ENCODE results near the gene CUTA.

Gene CUTA

DNA sequence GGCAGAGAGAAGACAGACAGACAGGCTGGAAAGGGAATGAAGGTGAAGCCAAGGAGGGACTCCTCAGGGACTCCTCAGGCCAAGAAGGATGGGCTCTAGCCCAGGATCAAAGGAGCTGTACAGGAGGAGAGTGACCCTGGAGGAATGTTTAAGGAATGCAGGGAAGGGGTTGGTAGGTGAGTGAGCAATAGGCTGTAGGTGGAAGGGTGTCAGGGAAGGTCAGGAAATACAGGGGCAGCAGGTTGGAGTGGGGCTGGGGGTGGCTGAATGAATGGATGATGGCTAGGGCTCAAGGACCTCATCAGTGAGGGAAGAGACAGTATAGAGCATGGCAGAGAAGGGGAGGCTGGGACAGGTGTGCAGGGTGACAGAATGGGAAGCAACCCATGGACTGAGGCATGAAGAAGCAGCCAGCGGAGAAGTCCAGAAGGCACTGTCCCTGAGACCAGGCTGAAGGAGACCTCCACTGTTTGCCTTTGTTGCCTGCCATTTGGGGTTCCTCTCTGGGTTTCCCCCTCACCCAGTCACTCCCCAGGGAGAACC, 15.2 kb upstream of the CUTA start:
- DNase-seq (ENCODE audit: low read depth, low spot score) = no peak
- H3K9me3 ChIP-seq (ENCODE audit: low read depth, low read length) = no peaks in the 10 kb centered on the region
- TF ChIP-seq EZH2 (IDR thresholded peaks at IDR 0.05) = no peak
- TF ChIP-seq FOXP2 (optimal IDR thresholded peaks at IDR 0.05; ENCODE audit: control extremely low read depth, extremely low read length, insufficient read depth) = no peak
- TF ChIP-seq POLR2AphosphoS5 (IDR thresholded peaks at IDR 0.05; ENCODE audit: borderline replicate concordance, low read depth, low read length) = no peak
- H3K27ac ChIP-seq = no peak overlapping the region
- H3K4me3 ChIP-seq = no peak overlapping the region
- H3K36me3 ChIP-seq (ENCODE audit: insufficient read depth, low read length) = peaks cover 12% of the 10 kb centered on the region; the same call in 1 of the 2 replicates
- no peak overlapping the region for H3K9ac ChIP-seq (ENCODE audit: insufficient read length)

DNA sequence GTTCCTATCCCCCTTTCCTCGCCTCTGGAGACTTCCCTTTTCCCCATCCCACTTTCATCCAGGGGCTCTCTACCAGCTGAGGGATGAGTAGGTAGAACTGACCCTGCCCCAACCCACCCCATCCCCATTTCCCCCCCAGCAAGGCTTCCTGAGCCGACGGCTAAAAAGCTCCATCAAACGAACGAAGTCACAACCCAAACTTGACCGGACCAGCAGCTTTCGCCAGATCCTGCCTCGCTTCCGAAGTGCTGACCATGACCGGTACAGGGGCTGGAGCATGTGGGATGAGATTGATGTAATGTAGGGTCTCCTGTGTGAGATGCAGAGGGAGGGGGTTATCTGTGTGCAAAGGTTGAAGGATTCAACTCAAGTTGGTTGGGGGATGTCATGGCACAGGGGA, 14.6 kb upstream of the CUTA start:
- TF ChIP-seq EZH2 (IDR thresholded peaks at IDR 0.05) (no peak), POLR2AphosphoS5 (IDR thresholded peaks at IDR 0.05; ENCODE audit: borderline replicate concordance, low read depth, low read length) (no peak), FOXP2 (optimal IDR thresholded peaks at IDR 0.05; ENCODE audit: control extremely low read depth, extremely low read length, insufficient read depth) (no peak)
- Histone ChIP-seq H3K4me3 (no peak overlapping the region), H3K9me3 (ENCODE audit: low read depth, low read length) (no peaks in the 10 kb centered on the region), H3K27ac (no peak overlapping the region), H3K9ac (ENCODE audit: insufficient read length) (no peak overlapping the region), H3K36me3 (ENCODE audit: insufficient read depth, low read length) (peaks cover 10% of the 10 kb centered on the region; the same call in 1 of the 2 replicates)
- DNase-seq (ENCODE audit: low read depth, low spot score) = no peak

DNA sequence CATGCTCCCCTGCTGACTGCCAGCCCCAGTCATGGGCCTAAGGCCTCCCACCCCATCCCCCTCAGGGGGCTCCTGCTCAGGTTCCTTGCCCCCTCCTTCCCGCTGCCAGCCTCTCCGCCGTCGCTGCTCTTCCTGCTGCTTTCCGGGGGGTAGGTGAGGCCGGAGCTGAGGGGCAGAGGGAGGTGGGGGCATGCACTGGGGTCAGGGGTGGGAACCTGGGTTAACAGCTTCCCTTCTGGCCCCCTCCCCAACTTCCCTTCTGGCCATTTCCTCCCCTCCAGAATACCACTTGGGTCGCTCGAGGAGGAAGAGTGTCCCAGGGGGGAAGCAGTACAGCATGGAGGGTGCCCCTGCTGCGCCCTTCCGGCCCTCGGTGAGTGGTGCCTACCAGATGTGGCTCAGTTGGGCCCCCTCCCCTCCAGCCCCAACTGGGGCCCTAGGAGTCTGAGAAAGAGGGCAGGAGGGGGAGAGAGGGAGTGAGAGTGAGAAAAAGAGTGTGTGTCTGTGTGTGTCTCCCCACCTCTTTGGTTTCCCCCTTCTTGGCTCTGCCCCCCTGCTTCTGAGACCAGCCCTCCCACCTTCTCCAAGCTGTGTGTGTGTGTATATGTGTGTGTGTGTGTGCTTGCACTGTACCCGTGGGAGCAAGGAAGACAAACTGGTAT, 14.1 kb upstream of the CUTA start:
- Histone ChIP-seq H3K27ac (no peak overlapping the region), H3K9me3 (ENCODE audit: low read depth, low read length) (no peaks in the 10 kb centered on the region), H3K4me3 (peak overlapping the region; percentile 56; the same call in 1 of the 2 replicates), H3K9ac (ENCODE audit: insufficient read length) (no peak overlapping the region), H3K36me3 (ENCODE audit: insufficient read depth, low read length) (peaks cover 7% of the 10 kb centered on the region; the same call in 1 of the 2 replicates)
- no peak for TF ChIP-seq POLR2AphosphoS5 (IDR thresholded peaks at IDR 0.05; ENCODE audit: borderline replicate concordance, low read depth, low read length)
- TF ChIP-seq EZH2 (IDR thresholded peaks at IDR 0.05) = no peak
- TF ChIP-seq FOXP2 (optimal IDR thresholded peaks at IDR 0.05; ENCODE audit: control extremely low read depth, extremely low read length, insufficient read depth) = no peak
- no peak for DNase-seq (ENCODE audit: low read depth, low spot score)

DNA sequence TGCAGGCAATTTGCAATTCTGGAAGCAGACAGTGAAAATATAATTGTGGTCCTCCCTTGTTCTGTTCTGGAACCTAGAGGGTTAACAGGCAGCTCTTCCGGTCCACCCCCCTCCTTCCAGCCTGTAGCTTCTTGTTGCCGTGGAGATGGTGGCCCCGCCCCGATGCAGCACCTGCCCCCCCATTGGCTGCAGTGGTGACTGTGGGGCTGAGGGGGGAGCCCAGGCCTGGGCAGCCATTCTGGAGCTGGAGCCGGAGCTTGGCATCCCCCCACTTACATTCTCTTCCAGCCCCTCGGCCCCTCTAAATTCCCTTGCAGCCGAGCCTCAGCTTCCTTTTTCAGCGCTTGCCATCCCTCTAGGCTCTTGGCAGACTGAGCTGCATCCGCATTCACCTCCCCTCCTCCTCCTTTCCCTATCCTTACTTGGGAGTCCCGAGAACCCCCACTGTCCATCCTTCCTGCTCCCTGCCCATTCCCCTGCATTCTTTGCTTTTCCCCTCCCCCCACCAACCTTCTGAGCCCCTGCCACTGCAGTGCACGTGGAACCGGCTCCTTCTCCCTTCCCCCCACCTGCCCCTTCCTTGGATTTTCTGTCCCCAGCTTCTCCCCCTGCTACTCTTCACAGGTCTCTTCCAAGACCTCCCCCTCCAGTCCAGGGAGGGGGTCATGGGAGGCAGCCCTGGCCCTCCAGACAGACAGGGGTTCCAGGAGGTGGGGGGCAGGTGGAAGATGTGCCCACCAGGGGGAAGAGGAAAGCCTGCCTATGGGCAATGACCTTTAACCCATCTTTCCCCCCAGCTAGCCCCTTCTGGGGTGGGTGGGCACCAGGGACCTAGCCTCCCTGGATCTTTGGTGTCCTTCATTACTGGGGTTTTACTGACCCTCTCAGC, 13.3 kb upstream of the CUTA start:
- Histone ChIP-seq H3K4me3 (peak overlapping the region; percentile 56), H3K9ac (ENCODE audit: insufficient read length) (no peak overlapping the region), H3K36me3 (ENCODE audit: insufficient read depth, low read length) (no peaks in the 10 kb centered on the region; the same call in 1 of the 2 replicates), H3K27ac (no peak overlapping the region), H3K9me3 (ENCODE audit: low read depth, low read length) (no peaks in the 10 kb centered on the region)
- no peak for DNase-seq (ENCODE audit: low read depth, low spot score)
- no peak for TF ChIP-seq POLR2AphosphoS5 (IDR thresholded peaks at IDR 0.05; ENCODE audit: borderline replicate concordance, low read depth, low read length)
- TF ChIP-seq FOXP2 (optimal IDR thresholded peaks at IDR 0.05; ENCODE audit: control extremely low read depth, extremely low read length, insufficient read depth) = peak; percentile 62

DNA sequence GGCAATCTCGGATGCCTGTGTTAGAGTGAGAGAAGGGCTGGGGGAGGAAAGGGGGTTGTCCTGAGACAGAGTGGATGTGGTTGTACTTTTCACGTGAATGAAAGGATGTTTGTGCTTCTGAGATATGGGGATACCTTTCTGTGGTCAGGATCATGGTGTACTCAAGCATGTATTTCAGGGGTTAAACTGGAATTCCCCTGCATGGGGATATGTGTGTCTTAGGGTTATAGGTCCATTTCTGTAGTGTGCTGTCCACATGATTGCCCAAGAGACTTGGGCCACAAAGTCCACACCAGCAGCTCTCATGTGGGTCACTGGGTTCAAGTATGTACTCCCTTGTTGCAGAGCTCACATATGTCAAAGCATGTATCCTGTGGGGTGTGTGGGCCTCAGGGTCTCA, 12.4 kb upstream of the CUTA start:
- Histone ChIP-seq H3K27ac (peak overlapping the region; percentile 54; the same call in 1 of the 2 replicates), H3K36me3 (ENCODE audit: insufficient read depth, low read length) (no peaks in the 10 kb centered on the region; the same call in 1 of the 2 replicates), H3K9me3 (ENCODE audit: low read depth, low read length) (no peaks in the 10 kb centered on the region), H3K4me3 (peak overlapping the region; percentile 56; the same call in 1 of the 2 replicates), H3K9ac (ENCODE audit: insufficient read length) (no peak overlapping the region)
- no peak for TF ChIP-seq FOXP2 (optimal IDR thresholded peaks at IDR 0.05; ENCODE audit: control extremely low read depth, extremely low read length, insufficient read depth)
- TF ChIP-seq EZH2 (IDR thresholded peaks at IDR 0.05) = no peak
- TF ChIP-seq POLR2AphosphoS5 (IDR thresholded peaks at IDR 0.05; ENCODE audit: borderline replicate concordance, low read depth, low read length) = no peak
- no peak for DNase-seq (ENCODE audit: low read depth, low spot score)

DNA sequence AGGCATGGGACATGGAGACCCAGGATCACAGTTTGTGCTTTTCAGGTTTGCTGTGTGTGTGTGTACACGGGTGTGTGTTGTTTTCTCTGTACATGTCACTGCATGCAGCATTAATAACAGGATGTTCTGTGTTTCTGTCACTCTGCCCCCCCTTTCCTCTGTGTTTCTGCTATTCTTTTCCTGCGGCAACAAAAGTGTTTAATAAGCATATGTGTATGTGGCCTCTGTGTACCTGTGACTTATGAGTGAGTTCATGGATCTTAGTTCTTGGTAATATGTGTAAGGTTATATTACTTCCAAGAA, 11.8 kb upstream of the CUTA start:
- no peak for DNase-seq (ENCODE audit: low read depth, low spot score)
- no peaks in the 10 kb centered on the region for H3K9me3 ChIP-seq (ENCODE audit: low read depth, low read length)
- no peak overlapping the region for H3K9ac ChIP-seq (ENCODE audit: insufficient read length)
- TF ChIP-seq FOXP2 (optimal IDR thresholded peaks at IDR 0.05; ENCODE audit: control extremely low read depth, extremely low read length, insufficient read depth) (no peak), EZH2 (IDR thresholded peaks at IDR 0.05) (no peak), POLR2AphosphoS5 (IDR thresholded peaks at IDR 0.05; ENCODE audit: borderline replicate concordance, low read depth, low read length) (no peak)
- no peaks in the 10 kb centered on the region for H3K36me3 ChIP-seq (ENCODE audit: insufficient read depth, low read length)
- H3K4me3 ChIP-seq = no peak overlapping the region; the same call in 1 of the 2 replicates
- H3K27ac ChIP-seq = peak overlapping the region; percentile 54; the same call in 1 of the 2 replicates

DNA sequence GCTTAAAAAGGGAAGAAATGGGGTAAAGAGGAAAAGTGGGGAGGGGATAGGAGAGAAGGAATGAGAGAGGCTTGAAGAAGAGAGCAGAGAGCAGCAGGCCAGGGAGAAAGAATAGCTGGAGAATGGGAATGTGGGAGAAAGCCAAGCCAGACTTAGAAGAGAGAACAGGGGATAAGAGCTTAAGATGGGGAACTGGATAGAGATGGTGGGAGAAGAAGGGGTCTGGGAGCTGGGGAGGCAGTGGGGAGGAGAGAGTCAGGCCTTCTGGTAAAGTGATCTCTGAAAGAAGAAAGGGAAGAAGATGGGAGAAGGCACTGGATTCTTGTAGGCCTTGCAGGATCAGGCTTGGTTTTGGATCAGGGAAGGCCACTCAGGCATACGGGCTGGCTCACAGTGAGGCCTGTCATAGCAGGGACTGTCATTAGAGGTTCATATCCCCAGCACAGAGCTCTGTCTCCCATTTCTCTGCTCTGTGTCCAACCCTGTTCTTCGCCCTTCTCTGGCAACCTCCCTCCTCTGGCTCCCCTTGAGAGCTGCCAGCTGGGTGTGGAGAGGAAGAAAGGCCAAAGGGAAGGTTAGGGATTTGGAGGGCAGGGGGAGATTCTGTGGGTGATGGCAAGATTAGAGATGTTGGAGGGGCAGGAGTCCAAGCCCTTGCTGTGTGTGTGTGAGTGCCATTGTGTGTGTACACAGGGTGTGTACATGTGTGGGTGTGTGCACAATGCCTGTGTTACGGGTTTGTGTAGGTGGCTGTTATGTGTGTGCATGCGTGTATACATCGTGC, 11.3 kb upstream of the CUTA start:
- no peak for TF ChIP-seq EZH2 (IDR thresholded peaks at IDR 0.05)
- no peak for TF ChIP-seq FOXP2 (optimal IDR thresholded peaks at IDR 0.05; ENCODE audit: control extremely low read depth, extremely low read length, insufficient read depth)
- no peak for TF ChIP-seq POLR2AphosphoS5 (IDR thresholded peaks at IDR 0.05; ENCODE audit: borderline replicate concordance, low read depth, low read length)
- Histone ChIP-seq H3K4me3 (peak overlapping the region; percentile 83), H3K36me3 (ENCODE audit: insufficient read depth, low read length) (no peaks in the 10 kb centered on the region), H3K9me3 (ENCODE audit: low read depth, low read length) (no peaks in the 10 kb centered on the region), H3K27ac (peak overlapping the region; percentile 6; the same call in 1 of the 2 replicates), H3K9ac (ENCODE audit: insufficient read length) (peak overlapping the region; percentile 7)
- DNase-seq (ENCODE audit: low read depth, low spot score) = no peak

Measured in SK-N-MC (cell line).